Activated CD4-positive, alpha-beta T cell treated with anti-CD3 and anti-CD28 coated beads for 24 hours (primary cell): ENCODE measurements around the gene GRAMD2A.

Experiments
- DNase-seq, 2 donors: peaks; one replicate each; pipeline ENCODE4 v3.0.0-alpha.2; 2020; ENCODE audit warnings: low read depth in 2 of 2

The GRAMD2A gene

DNA sequence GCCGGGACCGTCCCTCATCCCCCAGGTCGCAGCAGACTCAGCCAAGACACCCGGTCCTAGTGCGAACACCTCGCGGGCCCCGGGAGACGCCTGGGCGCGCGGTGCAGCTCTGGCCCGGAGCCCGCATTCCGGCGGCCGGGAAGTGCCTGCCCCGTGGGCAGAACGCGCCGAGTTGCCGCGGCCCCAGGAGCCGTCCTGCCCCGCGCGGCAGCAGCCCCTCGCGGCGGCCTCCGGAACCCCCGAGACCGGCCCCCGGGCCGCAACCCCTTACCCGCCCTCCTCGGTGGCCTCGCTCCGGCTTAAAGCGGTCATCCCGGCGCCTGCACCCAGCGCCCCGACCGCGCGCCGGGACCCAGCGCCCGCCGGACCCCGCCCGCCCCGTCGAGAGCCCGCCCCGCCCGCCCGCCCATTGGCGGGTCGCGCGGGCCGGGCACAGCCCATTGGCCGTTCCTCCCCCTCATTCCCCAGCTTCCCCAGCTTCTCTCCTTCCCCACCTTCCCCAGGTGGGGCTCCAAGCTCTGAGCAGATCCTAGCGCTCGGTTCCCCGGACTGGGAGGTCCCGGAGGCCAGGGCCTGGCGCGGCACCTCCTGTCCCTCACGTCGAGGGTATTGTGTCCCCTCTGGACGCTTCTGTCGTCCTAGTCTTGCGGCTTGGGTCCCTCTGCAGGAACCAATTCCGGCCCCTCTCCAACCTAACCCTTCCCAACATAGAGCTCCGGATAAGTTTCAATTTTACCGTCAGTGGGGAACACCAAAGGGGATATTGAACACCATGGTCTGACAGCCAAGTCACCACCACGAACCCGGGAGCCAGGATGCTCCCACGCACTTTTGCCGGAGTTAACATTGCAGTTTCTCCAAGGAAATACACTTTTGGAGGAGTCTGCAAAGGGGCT lies at the start of gene GRAMD2A:
Gene GRAMD2A, minus strand, starts transcription at position 328 of the 896 bp plus-strand sequence.
- no peak for DNase-seq

DNA sequence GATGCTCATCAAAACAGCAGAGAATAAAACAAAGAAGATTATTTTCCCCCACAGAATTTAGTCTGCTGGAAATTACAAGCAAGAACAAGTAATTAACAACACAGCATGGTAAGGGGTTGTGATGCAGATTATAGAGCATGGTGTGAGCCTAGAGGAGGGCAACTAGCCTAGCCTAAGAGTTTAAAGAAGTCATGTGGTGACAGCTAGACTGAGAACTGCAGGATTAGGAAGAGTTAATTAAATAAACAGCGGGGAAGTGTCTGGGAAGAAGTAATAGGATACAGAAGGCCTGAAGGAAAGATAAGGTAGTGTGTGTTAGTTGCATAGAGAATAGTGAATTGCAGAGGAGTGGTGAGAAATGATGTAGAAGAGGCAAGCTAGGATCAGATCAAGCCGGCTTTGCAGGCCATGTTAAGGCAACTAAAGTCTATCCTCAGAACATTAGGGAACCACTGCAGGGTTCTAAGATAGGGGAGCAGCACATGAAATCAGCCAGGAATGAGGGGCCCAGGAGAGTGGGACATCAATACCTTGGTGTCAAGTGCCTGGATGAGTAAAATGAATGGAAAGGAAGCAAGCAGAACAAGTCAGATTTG lies 45.3 kb upstream of the GRAMD2A start:
- no peak for DNase-seq

DNA sequence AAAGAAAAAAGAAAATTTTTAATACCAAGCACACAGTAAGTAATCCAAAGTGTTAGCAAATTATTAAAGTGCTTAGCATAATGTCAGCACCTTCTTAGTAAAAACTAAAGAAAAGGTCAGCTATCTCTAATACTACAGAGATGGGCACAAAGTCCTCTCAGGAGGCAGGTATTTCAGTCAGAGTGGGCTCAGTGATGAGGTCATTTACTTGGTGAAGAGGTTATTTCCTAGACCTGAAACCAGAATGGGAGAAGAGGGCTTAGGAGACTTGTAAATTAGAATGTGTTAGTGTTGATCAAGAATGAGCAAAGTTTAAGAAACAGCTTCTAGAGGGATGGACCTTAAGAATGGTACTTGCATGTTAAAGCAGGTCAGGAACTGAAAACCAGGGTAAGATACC lies 42.1 kb upstream of the GRAMD2A start:
- no peak for DNase-seq

DNA sequence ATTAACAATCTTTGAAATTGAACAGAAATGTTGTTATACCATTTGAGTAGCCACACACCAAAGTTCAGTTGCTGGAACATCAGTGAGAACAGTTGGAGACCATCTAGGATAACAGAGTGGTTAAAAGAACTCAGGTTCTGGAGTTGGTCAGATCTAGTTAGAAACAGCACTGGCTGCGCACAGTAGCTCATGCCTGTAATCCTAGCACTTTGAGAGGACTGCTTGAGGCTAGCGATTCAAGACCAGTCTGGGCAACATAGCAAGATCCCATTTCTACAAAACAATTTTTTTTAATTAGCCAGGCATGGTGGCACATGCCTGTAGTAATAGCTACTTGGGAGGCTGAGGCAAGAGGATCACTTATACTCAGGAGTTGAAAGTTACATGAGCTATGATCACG lies 41.0 kb upstream of the GRAMD2A start:
- DNase-seq, result no peak

- no peak for DNase-seq
These were observed 40.3 kb upstream of the GRAMD2A start for GRCh38 chr15:72237853-72238224.

DNA sequence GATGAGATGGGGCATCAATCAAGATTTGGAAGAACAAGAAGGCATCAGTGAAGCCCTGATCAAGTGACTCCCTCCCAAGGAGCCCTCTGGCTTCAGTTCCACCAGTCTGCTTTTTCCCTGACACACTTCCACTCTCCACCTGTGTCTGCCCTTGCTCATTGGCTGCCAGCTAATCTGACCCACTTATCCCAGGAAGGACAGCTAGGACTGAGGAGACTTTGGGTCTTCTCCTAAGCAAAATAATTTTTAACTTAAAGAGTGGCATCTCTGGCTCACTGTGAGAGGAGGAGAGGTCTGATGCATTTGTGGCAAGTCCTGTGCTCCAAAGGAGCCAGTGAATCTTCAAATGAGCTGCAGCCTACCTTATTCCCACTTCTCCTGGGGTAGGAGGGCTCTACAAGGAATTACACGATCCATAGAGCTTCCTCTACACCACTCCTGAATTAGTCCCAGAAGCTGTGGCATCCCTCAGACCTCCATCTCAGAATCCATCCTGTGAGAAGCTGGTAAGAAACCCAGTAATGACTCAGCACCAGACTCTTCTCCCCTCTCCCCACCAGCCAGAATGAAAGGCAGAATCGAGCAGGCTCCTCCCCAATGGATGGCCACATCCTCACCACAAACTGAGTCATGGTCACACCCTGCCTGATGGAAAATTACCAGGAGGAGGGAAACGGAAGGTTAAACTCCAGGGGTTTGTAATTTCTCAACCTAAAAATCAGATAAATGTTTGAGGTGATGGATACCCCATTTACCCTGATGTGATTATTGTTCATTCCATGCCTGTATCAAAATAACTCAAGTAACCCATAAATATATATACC lies 39.7 kb upstream of the GRAMD2A start:
- DNase-seq, result peak; percentile 58 to 69

DNA sequence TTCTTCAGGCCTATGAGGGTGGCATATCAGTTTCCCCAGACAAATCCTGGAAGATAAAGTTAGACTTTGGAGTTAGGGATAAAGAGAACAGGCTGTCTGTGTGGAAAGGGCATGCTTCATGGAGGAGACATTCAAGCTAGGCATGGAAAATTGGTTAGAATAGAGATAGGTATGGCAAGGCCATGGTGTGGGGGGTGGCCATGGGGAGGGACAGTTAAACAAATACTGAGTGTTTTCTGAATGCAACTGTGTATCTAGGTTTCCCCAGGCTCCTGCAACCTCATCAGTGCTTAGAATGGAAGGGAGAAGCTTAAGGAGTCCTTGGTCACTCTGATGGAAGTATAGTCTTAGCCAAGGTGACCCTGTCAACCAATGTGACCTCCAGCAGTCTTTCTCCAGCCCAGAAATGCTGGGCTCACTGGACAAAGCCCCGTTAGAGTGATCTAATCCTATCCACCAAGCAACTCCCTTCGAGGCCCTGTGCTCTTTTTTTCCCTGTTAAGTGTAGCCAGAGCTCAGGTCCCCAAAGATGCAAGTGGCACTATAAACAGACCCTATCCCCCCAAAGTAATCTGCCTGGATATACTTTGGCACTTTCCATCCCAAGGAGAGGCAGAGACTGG lies 38.9 kb upstream of the GRAMD2A start:
- DNase-seq, result no peak

- no peak for DNase-seq
These were observed 37.7 kb upstream of the GRAMD2A start for GRCh38 chr15:72235298-72235697.

- no peak for DNase-seq
These were observed 36.2 kb upstream of the GRAMD2A start for GRCh38 chr15:72233769-72234168.

GRCh38 chr15:72231833-72232478 lies 34.4 kb upstream of the GRAMD2A start:
- no peak for DNase-seq

DNA sequence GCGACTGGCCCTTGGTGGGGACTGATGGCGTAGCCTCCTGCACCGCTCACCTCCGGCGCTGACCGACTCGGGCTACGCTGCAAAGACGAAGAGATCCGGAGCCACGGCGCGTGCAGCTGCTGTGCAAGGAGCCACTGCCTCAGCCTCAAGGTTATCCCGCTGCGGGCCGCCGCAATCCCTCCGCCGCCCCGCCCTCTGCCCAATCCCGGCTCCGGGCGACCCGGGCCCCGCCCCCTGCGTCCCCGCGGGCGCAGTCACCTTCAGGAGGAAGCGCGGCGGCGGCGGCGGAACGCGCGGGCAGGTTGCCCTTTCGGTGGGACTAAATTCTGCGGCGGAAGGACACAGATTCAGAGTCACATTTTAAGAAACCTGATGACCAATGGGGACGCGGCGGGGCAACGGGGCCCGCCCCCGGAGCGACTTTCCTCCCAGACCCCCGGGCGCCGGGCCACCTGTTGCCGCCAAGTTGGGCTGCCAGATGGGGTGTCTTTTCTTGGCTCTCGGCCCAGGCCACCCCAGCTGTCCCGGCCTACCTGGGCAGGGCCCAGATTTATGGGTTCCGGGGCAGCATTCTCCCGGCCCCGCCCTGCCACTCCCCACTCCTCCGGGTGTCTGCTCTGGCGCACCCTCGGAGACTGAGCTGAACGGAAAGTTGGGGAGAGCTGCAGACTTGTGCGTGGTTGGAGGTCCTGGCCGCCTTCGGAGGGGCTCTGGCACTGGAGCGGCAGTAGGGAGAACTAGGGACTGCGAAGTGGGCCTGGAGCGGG lies 33.7 kb upstream of the GRAMD2A start, which contains the start of gene PKM:
Gene PKM, minus strand, starts transcription at position 125 of the 767 bp plus-strand sequence. CDS start 12,093 bp downstream, outside the sequence.
- DNase-seq, result peak; percentile 97 to 99

GRCh38 chr15:72230197-72231065 lies 32.8 kb upstream of the GRAMD2A start:
- peak; percentile 79 to 94 for DNase-seq

- DNase-seq, result no peak
These were observed 32.3 kb upstream of the GRAMD2A start for GRCh38 chr15:72229947-72230196.

DNA sequence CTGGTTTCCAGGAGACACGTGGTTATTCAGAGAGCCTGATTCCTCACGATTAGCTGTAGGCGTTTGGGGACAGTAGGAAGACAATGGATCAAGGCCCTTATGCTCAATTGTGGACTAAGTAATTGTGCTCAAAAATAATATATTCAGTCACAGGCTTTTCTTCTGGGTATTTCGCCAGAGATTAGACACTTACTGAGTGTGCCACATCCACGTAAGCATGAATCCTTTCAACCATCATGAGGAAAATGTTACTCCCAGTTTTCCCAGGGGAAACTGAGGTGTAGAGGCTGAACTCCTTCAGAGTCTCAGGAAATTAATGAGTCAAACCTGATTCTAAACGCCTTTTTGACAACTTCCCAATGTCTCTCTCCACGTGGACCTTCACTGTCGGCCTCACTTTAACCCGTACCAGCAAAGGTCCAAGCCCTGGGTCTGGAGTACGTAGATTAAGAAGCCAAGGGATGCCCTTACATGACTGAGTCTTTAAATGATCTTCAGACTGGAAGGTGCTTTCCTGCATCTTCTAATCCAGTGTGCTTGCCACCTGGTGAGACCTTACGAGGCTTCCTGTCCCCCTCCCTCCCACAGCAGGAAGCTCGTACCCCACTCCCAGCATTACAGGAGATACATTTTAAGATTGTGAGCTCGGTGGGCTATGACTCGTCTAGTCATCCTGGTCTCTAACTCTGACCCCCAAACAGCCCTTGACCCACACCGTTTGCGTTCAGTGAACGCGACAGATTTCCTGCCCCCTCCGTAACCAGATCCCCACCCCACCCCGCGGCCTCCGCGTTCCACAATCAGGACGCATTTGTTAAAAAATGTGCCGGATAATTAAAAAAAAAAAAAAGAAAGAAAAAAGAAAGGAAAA lies 31.7 kb upstream of the GRAMD2A start:
- no peak for DNase-seq

DNA sequence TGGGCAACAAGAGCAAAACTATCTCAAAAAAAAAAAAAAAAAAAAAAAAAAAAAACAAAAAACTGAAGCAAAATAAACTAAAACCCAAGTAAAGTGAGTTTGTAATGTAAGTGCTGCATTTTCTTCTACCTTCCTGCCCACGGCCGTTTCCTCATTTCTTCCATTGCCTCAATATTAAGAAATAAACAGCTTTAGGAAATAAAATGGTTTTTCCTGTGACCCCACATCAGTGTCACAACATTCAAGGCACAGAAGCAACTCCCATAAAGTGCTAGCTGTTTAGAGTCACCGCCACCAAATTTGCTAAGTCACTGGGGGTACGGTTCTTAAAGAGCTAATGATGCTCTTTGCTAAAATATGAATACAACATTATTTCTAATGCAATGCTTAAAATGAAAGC lies 30.1 kb upstream of the GRAMD2A start:
- no peak for DNase-seq

DNA sequence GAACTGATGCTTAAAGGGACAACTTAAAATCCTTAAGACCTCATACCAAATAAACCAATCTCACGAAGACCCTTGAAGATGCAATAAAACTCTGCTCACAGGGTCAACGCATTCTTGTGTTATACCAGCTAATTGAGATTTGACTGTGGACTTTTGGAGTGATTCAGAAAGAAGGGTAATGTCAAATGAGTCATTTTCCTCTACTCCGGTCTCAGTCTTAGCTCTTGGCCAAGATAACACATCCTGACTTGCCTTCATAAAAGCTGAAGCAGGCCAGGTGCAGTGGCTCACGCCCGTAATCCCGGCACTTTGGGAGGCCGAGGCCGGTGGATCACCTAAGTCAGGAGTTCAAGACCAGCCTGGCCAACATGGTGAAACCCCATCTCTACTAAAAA lies 29.6 kb upstream of the GRAMD2A start:
- no peak for DNase-seq

DNA sequence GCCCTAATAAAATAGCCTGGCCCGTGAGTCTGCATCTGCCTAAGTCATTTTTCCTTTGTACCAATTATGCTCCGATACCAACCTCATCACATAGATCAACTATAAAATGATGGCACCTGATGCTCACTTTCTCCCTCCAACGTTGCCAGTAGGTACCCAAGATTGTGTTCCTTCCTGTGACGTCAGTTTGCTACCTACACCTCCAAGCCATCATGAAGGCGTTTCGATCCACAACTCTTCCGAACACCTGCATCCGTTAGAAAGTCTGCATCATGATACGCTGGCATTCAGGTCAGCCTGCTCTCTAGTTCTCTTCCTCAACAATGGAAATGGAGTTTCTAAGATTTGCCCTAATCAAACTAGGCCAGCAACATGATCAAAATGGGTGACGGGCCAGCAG lies 25.7 kb upstream of the GRAMD2A start:
- DNase-seq, result no peak

DNA sequence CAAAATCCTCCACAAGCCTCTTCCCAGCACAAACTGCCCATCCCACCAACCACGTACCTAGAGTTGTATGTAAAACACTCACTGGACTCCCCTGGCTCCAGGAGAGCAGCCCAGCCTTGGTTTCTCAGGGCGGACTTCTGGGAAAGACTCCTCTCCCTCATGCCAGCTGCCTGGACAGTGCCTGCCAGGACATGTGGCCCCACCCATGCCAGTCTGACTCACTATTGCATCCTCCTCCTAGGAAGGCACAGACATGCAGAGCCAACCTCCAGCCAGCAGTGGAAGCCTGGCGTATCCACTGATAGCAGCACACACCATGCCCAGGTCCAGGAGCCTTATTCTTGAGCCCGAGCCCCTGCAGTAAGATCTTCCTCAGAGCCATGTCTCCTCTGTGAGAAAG lies 24.8 kb upstream of the GRAMD2A start:
- DNase-seq, result no peak

- DNase-seq, result no peak
These were observed 23.1 kb upstream of the GRAMD2A start for GRCh38 chr15:72220687-72221086.
